H1 (cell line): ENCODE data around the gene SLC41A1. TPM values are rescaled to one million over a fixed set of nuclear protein-coding genes. Genes with fewer than 3 reads are reported as not detected.

ENCODE experiments used
- CTCF ChIA-PET: fragments of 300-600 bp; sonication (Branson Sonifier 250); formaldehyde crosslinking; loops from one replicate; lab custom pipeline; 2021; ENCODE audit not compliant: partially characterized antibody; lab: Charles Lee
- POLR2A ChIA-PET: fragments of 300-600 bp; sonication (Branson Sonifier 250); formaldehyde crosslinking; loops from one replicate; lab custom pipeline; 2021; ENCODE audit warnings: inconsistent platforms; ENCODE audit not compliant: partially characterized antibody; lab: Charles Lee
- DNase-seq, 2 experiments: peaks; one replicate each; pipeline versions ENCODE4 v3.0.0 to v3.0.0-alpha.2; 2010 to 2022; ENCODE audit warnings: low spot score in 2 of 2, low read depth in 1 of 2, mixed read lengths in 1 of 2
- FAIRE-seq: peaks from 2 replicates; lab custom pipeline; 2011; peaks lifted over from hg19 to GRCh38; lab: Jason Lieb, UNC
- H2AFZ ChIP-seq: 2 replicates; pipeline ENCODE4 v1.8.1; 2012; ENCODE audit warnings: low read length, inconsistent platforms
- H2AK5ac ChIP-seq: 2 replicates; pipeline ENCODE4 v1.6.1; 2013; ENCODE audit warnings: low read depth, low read length
- H2BK120ac ChIP-seq: replicated peaks from 2 replicates; pipeline ENCODE3; 2013; ENCODE audit warnings: low read depth, low read length, inconsistent platforms
- H2BK12ac ChIP-seq: 2 replicates; pipeline ENCODE4 v1.6.1; 2013; ENCODE audit warnings: low read depth, low read length
- H2BK15ac ChIP-seq: 2 replicates; pipeline ENCODE4 v1.6.1; 2013; ENCODE audit warnings: low read length
- H2BK20ac ChIP-seq: 2 replicates; pipeline ENCODE4 v1.6.1; 2013; ENCODE audit warnings: low read length
- H2BK5ac ChIP-seq: 2 replicates; pipeline ENCODE4 v1.6.1; 2013; ENCODE audit warnings: low read depth, low read length
- H3K14ac ChIP-seq: 2 replicates; pipeline ENCODE4 v1.6.1; 2013; ENCODE audit warnings: inconsistent platforms; ENCODE audit not compliant: insufficient read length
- H3K18ac ChIP-seq: 2 replicates; pipeline ENCODE4 v1.6.1; 2013; ENCODE audit warnings: low read length; ENCODE audit errors: extremely low read depth
- H3K23ac ChIP-seq: 2 replicates; pipeline ENCODE4 v1.6.1; 2013; ENCODE audit warnings: inconsistent platforms; ENCODE audit not compliant: insufficient read length
- H3K23me2 ChIP-seq: 2 replicates; pipeline ENCODE4 v1.6.1; 2013; ENCODE audit warnings: low read depth, low read length
- H3K27ac ChIP-seq: 2 replicates; pipeline ENCODE4 v1.6.1; 2011; ENCODE audit warnings: low read depth, low read length, inconsistent platforms
- H3K27me3 ChIP-seq, 4 experiments: replicated peaks in 1 of 4; 1 replicate in 1 of 4; 2 replicates in 3 of 4; pipeline versions ENCODE4 v1.6.1 to v1.8.1; 2011 to 2013; ENCODE audit warnings: low read length in 3 of 4, mild to moderate bottlenecking in 3 of 4, inconsistent platforms in 2 of 4, mixed read lengths in 2 of 4, moderate library complexity in 1 of 4; ENCODE audit not compliant: control insufficient read depth in 3 of 4, insufficient read depth in 3 of 4; ENCODE audit errors: extremely low read depth in 1 of 4
- H3K36me3 ChIP-seq, 4 experiments: 2 replicates each; pipeline versions ENCODE4 v1.6.1 to v1.8.1; 2011 to 2013; ENCODE audit warnings: mild to moderate bottlenecking in 4 of 4, low read length in 3 of 4, moderate library complexity in 2 of 4, control low read depth in 1 of 4, inconsistent platforms in 1 of 4; ENCODE audit not compliant: insufficient read depth in 4 of 4, control insufficient read depth in 2 of 4
- H3K4ac ChIP-seq: replicated peaks from 2 replicates; pipeline ENCODE3; 2013; ENCODE audit warnings: low read length, low read depth, mixed read lengths, inconsistent platforms; ENCODE audit not compliant: insufficient read length
- H3K4me1 ChIP-seq, 4 experiments: replicated peaks in 1 of 4; 1 replicate in 1 of 4; 2 replicates in 3 of 4; pipeline versions ENCODE4 v1.6.1 to v1.8.1; 2011 to 2013; ENCODE audit warnings: low read length in 3 of 4, inconsistent platforms in 2 of 4, mixed read lengths in 1 of 4; ENCODE audit not compliant: insufficient read depth in 4 of 4, control insufficient read depth in 3 of 4
- H3K4me2 ChIP-seq, 2 experiments: 2 replicates each; pipeline versions ENCODE4 v1.6.1 to v1.8.1; 2011 to 2013; ENCODE audit warnings: low read depth in 2 of 2, low read length in 2 of 2, control low read depth in 1 of 2, inconsistent platforms in 1 of 2, mild to moderate bottlenecking in 1 of 2; ENCODE audit not compliant: insufficient read depth in 1 of 2
- H3K4me3 ChIP-seq, 4 experiments: fragments of 200-600, 300-600 bp in 1 of 4; sonication (generic), shearing (Covaris generic), sonication (Bioruptor Twin) in 1 of 4; 2 replicates each; pipeline versions ENCODE4 v1.5.1 to v1.8.1; 2011 to 2016; ENCODE audit warnings: low read length in 4 of 4, low read depth in 3 of 4, control low read depth in 2 of 4, inconsistent platforms in 2 of 4, mild to moderate bottlenecking in 2 of 4, mixed read lengths in 1 of 4, moderate library complexity in 1 of 4; ENCODE audit not compliant: insufficient read depth in 2 of 4; ENCODE audit errors: extremely low read depth in 1 of 4
- H3K56ac ChIP-seq: replicated peaks from 2 replicates; pipeline ENCODE3; 2013; ENCODE audit warnings: low read depth, mild to moderate bottlenecking, mixed read lengths, low read length, inconsistent platforms; ENCODE audit not compliant: insufficient read length
- H3K79me1 ChIP-seq: 2 replicates; pipeline ENCODE4 v1.6.1; 2013; ENCODE audit warnings: low read depth, low read length, control low read depth
- H3K79me2 ChIP-seq, 2 experiments: 2 replicates each; pipeline versions ENCODE4 v1.6.1 to v1.8.1; 2012 to 2013; ENCODE audit warnings: low read length in 2 of 2, mild to moderate bottlenecking in 2 of 2, inconsistent platforms in 1 of 2; ENCODE audit not compliant: insufficient read depth in 2 of 2, control insufficient read depth in 1 of 2
- H3K9ac ChIP-seq, 4 experiments: replicated peaks in 1 of 4; 1 replicate in 1 of 4; 2 replicates in 3 of 4; pipeline versions ENCODE4 v1.6.1 to v1.8.1; 2011 to 2013; ENCODE audit warnings: low read depth in 3 of 4, low read length in 3 of 4, control low read depth in 2 of 4, mild to moderate bottlenecking in 2 of 4, moderate library complexity in 2 of 4, inconsistent platforms in 1 of 4; ENCODE audit errors: extremely low read depth in 1 of 4
- H3K9me3 ChIP-seq, 2 experiments: 2 replicates each; pipeline versions ENCODE4 v1.6.1 to v1.8.1; 2012 to 2013; ENCODE audit warnings: mild to moderate bottlenecking in 2 of 2, moderate library complexity in 2 of 2, control low read depth in 1 of 2, inconsistent platforms in 1 of 2, low read depth in 1 of 2, low read length in 1 of 2, mixed read lengths in 1 of 2; ENCODE audit not compliant: insufficient read depth in 2 of 2
- H4K20me1 ChIP-seq, 2 experiments: replicated peaks in 1 of 2; 2 replicates each; pipeline versions ENCODE3 to v1.8.1; 2011 to 2013; ENCODE audit warnings: inconsistent platforms in 2 of 2, low read length in 2 of 2, mild to moderate bottlenecking in 1 of 2; ENCODE audit not compliant: insufficient read depth in 2 of 2, control insufficient read depth in 1 of 2
- H4K5ac ChIP-seq: 2 replicates; pipeline ENCODE4 v1.6.1; 2013; ENCODE audit warnings: low read length, low read depth, mixed read lengths, inconsistent platforms; ENCODE audit not compliant: insufficient read length
- H4K8ac ChIP-seq: 2 replicates; pipeline ENCODE4 v1.8.0; 2013; ENCODE audit warnings: mild to moderate bottlenecking, moderate library complexity, low read length, inconsistent platforms; ENCODE audit not compliant: insufficient read depth; ENCODE audit errors: extremely low read depth
- H4K91ac ChIP-seq: replicated peaks from 2 replicates; pipeline ENCODE3; 2013; ENCODE audit warnings: low read length, mixed read lengths, inconsistent platforms; ENCODE audit not compliant: insufficient read length
- BACH1 ChIP-seq: IDR thresholded peaks from 2 replicates; pipeline ENCODE4 v1.6.1; 2012; ENCODE audit warnings: low read length, improper control_type of control experiment
- CHD1 ChIP-seq: IDR thresholded peaks from 2 replicates; pipeline ENCODE4 v1.6.1; 2012; ENCODE audit warnings: low read depth, low read length, improper control_type of control experiment
- EP300 ChIP-seq, 2 experiments: IDR thresholded peaks; 1 replicate in 1 of 2; 2 replicates in 1 of 2; pipeline ENCODE4 v1.6.1; 2011 to 2012; ENCODE audit warnings: low read depth in 2 of 2, low read length in 2 of 2, mild to moderate bottlenecking in 2 of 2, borderline replicate concordance in 1 of 2, inconsistent platforms in 1 of 2, moderate library complexity in 1 of 2
- FOSL1 ChIP-seq: IDR thresholded peaks from 2 replicates; pipeline ENCODE4 v1.6.1; 2011; ENCODE audit warnings: mild to moderate bottlenecking, low read depth, low read length, moderate library complexity; ENCODE audit not compliant: insufficient read depth
- GTF2F1 ChIP-seq: IDR thresholded peaks from 2 replicates; pipeline ENCODE4 v1.6.1; 2012; ENCODE audit warnings: low read depth, low read length, improper control_type of control experiment, borderline replicate concordance
- NRF1 ChIP-seq: IDR thresholded peaks from 2 replicates; pipeline ENCODE4 v1.6.1; 2011; ENCODE audit warnings: mild to moderate bottlenecking, low read depth, low read length, improper control_type of control experiment
- SIX5 ChIP-seq: IDR thresholded peaks from 2 replicates; pipeline ENCODE4 v1.6.1; 2011; ENCODE audit warnings: mild to moderate bottlenecking, low read depth, low read length
- SP4 ChIP-seq: IDR thresholded peaks from 2 replicates; pipeline ENCODE4 v1.6.1; 2012; ENCODE audit warnings: low read length, inconsistent platforms
- TAF1 ChIP-seq: IDR thresholded peaks from 2 replicates; pipeline ENCODE4 v1.6.1; 2011; ENCODE audit warnings: mild to moderate bottlenecking, low read depth, low read length
- TCF12 ChIP-seq: IDR thresholded peaks from 2 replicates; pipeline ENCODE4 v1.6.1; 2011; ENCODE audit warnings: low read depth, mild to moderate bottlenecking, low read length
- TEAD4 ChIP-seq: IDR thresholded peaks from 2 replicates; pipeline ENCODE4 v1.6.1; 2012; ENCODE audit warnings: low read depth, low read length, inconsistent platforms, mixed read lengths
- ZNF274 ChIP-seq: IDR thresholded peaks from 2 replicates; pipeline ENCODE4 v1.7.0; 2012; ENCODE audit warnings: low read length, borderline replicate concordance; ENCODE audit errors: extremely low read depth
- WGBS, 2 experiments: shearing (Covaris generic) in 1 of 2; methylation state at CpG; one replicate each; pipeline versions ENCODE4 v1.1.6 to v1.1.7; 2013 to 2015; ENCODE audit warnings: low lambda C conversion rate in 2 of 2, mixed read lengths in 2 of 2, inconsistent platforms in 1 of 2, low coverage in 1 of 2, missing lambda C conversion rate in 1 of 2; ENCODE audit not compliant: insufficient replicate concordance in 2 of 2, insufficient coverage in 1 of 2, insufficient read length in 1 of 2; ENCODE audit errors: extremely low coverage in 1 of 2, missing lambda C conversion rate in 1 of 2; 5-methylcytosine and 5-hydroxymethylcytosine counted together
- polyA plus RNA-seq, 7 experiments: library from polyadenylated mRNA; depleted of rRNA in 3 of 7; stranded (reverse) in 5 of 7; unstranded in 2 of 7; fragments of >200 nt in 5 of 7; fragments of 200-250 nt in 2 of 7; gene quantifications; 1 replicate in 5 of 7; 2 replicates in 1 of 7; 4 replicates in 1 of 7; pipeline versions ENCODE4 v1.2.1 to v1.2.3, GENCODE V29; 2011 to 2013; ENCODE audit warnings: missing spikeins in 2 of 7, mixed read lengths in 2 of 7
- total RNA-seq: library from RNA; stranded (reverse); fragmentation: NEBNext Ultra II Directional; extraction: Animal tissue kit (Norgen Biotek cat#: 25700); gene quantifications from 2 replicates; pipeline ENCODE4 v1.2.1, GENCODE V29; 2021
- TF ChIP-seq, protein P1 (sequence below), 3 experiments: IDR thresholded peaks; 1 replicate in 2 of 3; 2 replicates in 1 of 3; pipeline versions ENCODE4 v1.5.1 to v1.6.1; 2011; ENCODE audit warnings: low read length in 3 of 3, mild to moderate bottlenecking in 3 of 3, inconsistent platforms in 2 of 3, low read depth in 1 of 3, moderate library complexity in 1 of 3; ENCODE audit not compliant: insufficient read depth in 1 of 3; ENCODE audit errors: control extremely low read depth in 1 of 3

Gene SLC41A1
- total and polyA plus RNA-seq, 2 of the 8 experiments (the other 6 are each of a cell fraction or from before 2014, with no cell fraction given), result 41.2 to 42.3 TPM

DNA sequence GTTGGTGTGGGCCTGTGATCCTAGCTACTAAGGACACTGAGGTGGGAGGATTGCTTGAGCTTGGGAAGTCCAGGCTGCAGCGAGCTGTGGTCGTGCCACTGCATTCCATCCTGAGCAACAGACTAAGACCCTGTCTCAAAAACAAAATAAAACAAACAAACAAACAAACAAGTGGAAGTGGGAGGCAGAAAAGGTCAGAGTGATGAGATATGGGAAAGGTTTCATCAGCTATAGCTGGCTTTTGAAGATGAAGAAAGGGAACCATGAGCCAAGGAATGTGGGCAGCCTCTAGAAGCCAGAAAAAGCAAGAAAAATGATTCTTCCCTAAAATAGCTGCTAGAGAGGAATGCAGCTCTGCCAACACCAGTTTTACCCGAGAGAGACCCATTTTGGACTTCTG lies 52.4 kb downstream of the SLC41A1 start:
- no peak overlapping the region for H3K18ac ChIP-seq
- H2AFZ ChIP-seq, result no peak overlapping the region
- H3K9ac ChIP-seq, result no peak overlapping the region
- no peaks in the 10 kb centered on the region for H3K36me3 ChIP-seq
- H2BK5ac ChIP-seq, result no peak overlapping the region
- no peak overlapping the region for H2BK15ac ChIP-seq
- POLR2A ChIA-PET, result interaction anchor here (4.6 kb wide), 1 partner anchor 12 kb away, joined by 15 read pairs; no protein-coding TSS in a partner anchor
- H3K23me2 ChIP-seq, result no peaks in the 10 kb centered on the region
- H3K27me3 ChIP-seq, result no peaks in the 10 kb centered on the region
- no peak overlapping the region for H3K27ac ChIP-seq
- H3K79me2 ChIP-seq, result no peaks in the 10 kb centered on the region
- no peak overlapping the region for H4K8ac ChIP-seq
- no peaks in the 10 kb centered on the region for H3K79me1 ChIP-seq
- WGBS, 2 experiments, result 91% methylated on average over 3 of the region's 3 CpGs; no CpG with 5 or more reads in 1 of the 2 experiments
- CTCF ChIA-PET, result interaction anchor here (0.6 to 1.0 kb wide), 4 partner anchors 12 to 200 kb away, joined by 3 read pairs; no protein-coding TSS in a partner anchor
- no peak overlapping the region for H2AK5ac ChIP-seq
- H3K4me1 ChIP-seq, result no peaks in the 10 kb centered on the region
- DNase-seq (no peak), FAIRE-seq (no peak)
- no peak overlapping the region for H4K5ac ChIP-seq
- no peak overlapping the region for H3K23ac ChIP-seq
- H2BK12ac ChIP-seq, result no peak overlapping the region
- H2BK20ac ChIP-seq, result no peak overlapping the region
- no peaks in the 10 kb centered on the region for H3K9me3 ChIP-seq
- H3K14ac ChIP-seq, result no peak overlapping the region
- H4K20me1 ChIP-seq, result no peaks in the 10 kb centered on the region
- H3K4me2 ChIP-seq, result no peak overlapping the region
- H4K91ac ChIP-seq, result no peak overlapping the region
- H2BK120ac ChIP-seq, result no peak overlapping the region
- H3K4ac ChIP-seq, result no peak overlapping the region
- no peak overlapping the region for H3K4me3 ChIP-seq
- H3K56ac ChIP-seq, result no peak overlapping the region
- TF ChIP-seq ZNF274 (no peak), GTF2F1 (no peak), FOSL1 (no peak), EP300 (IDR thresholded peaks at IDR 0.05; ENCODE audit: borderline replicate concordance in 1 of 2, low read depth in 2 of 2, low read length in 2 of 2) (no peak), BACH1 (no peak), TCF12 (no peak), SP4 (no peak), SIX5 (no peak), TEAD4 (no peak), NRF1 (no peak), CHD1 (no peak), TAF1 (no peak)
- TF ChIP-seq, protein P1, sequence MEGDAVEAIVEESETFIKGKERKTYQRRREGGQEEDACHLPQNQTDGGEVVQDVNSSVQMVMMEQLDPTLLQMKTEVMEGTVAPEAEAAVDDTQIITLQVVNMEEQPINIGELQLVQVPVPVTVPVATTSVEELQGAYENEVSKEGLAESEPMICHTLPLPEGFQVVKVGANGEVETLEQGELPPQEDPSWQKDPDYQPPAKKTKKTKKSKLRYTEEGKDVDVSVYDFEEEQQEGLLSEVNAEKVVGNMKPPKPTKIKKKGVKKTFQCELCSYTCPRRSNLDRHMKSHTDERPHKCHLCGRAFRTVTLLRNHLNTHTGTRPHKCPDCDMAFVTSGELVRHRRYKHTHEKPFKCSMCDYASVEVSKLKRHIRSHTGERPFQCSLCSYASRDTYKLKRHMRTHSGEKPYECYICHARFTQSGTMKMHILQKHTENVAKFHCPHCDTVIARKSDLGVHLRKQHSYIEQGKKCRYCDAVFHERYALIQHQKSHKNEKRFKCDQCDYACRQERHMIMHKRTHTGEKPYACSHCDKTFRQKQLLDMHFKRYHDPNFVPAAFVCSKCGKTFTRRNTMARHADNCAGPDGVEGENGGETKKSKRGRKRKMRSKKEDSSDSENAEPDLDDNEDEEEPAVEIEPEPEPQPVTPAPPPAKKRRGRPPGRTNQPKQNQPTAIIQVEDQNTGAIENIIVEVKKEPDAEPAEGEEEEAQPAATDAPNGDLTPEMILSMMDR (IDR thresholded peaks at IDR 0.05; ENCODE audit: control extremely low read depth in 1 of 3, insufficient read depth in 1 of 3, low read depth in 1 of 3, low read length in 3 of 3), result no peak
